ENCODE data around the gene CSNK1G3.
"Not testable (repeated sequence)": the region's sequence is repeated elsewhere in the genome, so short reads cannot be mapped to it uniquely, and the experiment has no call there.

DNA sequence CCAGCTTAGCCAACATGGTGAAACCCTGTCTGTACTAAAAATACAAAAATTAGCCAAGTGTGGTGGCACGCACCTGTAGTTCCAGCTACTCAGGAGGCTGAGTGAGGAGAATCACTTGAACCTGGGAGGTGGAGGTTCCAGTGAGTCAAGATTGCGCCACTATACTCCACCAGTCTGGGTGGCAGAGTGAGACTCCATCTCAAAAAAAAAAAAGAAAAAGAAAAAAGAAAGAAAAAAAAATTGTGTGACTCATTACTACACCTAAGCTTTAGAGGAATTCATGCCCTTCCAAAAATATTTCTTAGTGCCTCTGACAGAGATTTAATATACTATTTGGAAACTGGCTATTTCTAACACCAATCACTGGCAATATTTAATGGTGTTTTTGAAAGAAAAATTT, 16.8 kb upstream of the CSNK1G3 start:
- TF ChIP-seq RCOR1 (IDR thresholded peaks at IDR 0.05; ENCODE audit: low read depth, low read length); JUN (IDR thresholded peaks at IDR 0.05); POLR2A (IDR thresholded peaks at IDR 0.05; ENCODE audit: low read length); TP53 (CRISPR knock-in tag; IDR thresholded peaks at IDR 0.05); POLR2AphosphoS2 (conservative IDR thresholded peaks at IDR 0.05; ENCODE audit: low read length); FOXS1 (CRISPR knock-in tag; IDR thresholded peaks at IDR 0.05); KDM5A (IDR thresholded peaks at IDR 0.05); MAFK (IDR thresholded peaks at IDR 0.05; ENCODE audit: partially characterized antibody); GATA3 (IDR thresholded peaks at IDR 0.05; ENCODE audit: borderline replicate concordance): not testable (repeated sequence)
- TF ChIP-seq, protein P1, sequence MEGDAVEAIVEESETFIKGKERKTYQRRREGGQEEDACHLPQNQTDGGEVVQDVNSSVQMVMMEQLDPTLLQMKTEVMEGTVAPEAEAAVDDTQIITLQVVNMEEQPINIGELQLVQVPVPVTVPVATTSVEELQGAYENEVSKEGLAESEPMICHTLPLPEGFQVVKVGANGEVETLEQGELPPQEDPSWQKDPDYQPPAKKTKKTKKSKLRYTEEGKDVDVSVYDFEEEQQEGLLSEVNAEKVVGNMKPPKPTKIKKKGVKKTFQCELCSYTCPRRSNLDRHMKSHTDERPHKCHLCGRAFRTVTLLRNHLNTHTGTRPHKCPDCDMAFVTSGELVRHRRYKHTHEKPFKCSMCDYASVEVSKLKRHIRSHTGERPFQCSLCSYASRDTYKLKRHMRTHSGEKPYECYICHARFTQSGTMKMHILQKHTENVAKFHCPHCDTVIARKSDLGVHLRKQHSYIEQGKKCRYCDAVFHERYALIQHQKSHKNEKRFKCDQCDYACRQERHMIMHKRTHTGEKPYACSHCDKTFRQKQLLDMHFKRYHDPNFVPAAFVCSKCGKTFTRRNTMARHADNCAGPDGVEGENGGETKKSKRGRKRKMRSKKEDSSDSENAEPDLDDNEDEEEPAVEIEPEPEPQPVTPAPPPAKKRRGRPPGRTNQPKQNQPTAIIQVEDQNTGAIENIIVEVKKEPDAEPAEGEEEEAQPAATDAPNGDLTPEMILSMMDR (IDR thresholded peaks at IDR 0.05) = not testable (repeated sequence)
- TF ChIP-seq, protein P2, sequence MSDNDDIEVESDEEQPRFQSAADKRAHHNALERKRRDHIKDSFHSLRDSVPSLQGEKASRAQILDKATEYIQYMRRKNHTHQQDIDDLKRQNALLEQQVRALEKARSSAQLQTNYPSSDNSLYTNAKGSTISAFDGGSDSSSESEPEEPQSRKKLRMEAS (IDR thresholded peaks at IDR 0.05) = not testable (repeated sequence)
- TF ChIP-seq, protein P3, sequence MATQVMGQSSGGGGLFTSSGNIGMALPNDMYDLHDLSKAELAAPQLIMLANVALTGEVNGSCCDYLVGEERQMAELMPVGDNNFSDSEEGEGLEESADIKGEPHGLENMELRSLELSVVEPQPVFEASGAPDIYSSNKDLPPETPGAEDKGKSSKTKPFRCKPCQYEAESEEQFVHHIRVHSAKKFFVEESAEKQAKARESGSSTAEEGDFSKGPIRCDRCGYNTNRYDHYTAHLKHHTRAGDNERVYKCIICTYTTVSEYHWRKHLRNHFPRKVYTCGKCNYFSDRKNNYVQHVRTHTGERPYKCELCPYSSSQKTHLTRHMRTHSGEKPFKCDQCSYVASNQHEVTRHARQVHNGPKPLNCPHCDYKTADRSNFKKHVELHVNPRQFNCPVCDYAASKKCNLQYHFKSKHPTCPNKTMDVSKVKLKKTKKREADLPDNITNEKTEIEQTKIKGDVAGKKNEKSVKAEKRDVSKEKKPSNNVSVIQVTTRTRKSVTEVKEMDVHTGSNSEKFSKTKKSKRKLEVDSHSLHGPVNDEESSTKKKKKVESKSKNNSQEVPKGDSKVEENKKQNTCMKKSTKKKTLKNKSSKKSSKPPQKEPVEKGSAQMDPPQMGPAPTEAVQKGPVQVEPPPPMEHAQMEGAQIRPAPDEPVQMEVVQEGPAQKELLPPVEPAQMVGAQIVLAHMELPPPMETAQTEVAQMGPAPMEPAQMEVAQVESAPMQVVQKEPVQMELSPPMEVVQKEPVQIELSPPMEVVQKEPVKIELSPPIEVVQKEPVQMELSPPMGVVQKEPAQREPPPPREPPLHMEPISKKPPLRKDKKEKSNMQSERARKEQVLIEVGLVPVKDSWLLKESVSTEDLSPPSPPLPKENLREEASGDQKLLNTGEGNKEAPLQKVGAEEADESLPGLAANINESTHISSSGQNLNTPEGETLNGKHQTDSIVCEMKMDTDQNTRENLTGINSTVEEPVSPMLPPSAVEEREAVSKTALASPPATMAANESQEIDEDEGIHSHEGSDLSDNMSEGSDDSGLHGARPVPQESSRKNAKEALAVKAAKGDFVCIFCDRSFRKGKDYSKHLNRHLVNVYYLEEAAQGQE (IDR thresholded peaks at IDR 0.05) = not testable (repeated sequence)

Measured in A549 (cell line).